Measurements from ENCODE around the gene MAP2K6. TPM values are rescaled to one million over a fixed set of nuclear protein-coding genes. Genes with fewer than 3 reads are reported as not detected.

The MAP2K6 gene
- total RNA-seq, 1 experiment from 2014 or later = 17.7 TPM

DNA sequence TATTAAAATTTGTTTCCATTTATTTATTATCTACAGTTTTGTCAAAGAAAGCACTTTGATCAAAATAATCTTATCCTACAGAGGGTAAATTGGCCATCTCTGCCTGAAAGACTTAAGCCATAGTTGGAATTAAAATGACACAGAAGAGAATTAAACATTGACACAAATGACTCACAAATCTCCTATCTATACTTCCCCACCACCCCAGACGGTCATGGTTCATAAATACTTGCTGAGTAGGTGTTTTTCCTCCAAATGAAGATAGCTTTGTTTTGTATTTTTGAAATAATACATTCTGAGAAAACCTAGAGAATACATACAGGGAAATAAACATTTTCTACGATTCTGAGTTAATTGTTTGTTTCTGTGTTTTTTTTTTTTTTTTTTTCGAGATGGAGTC lies 142.8 kb downstream of the MAP2K6 start:
- no peak overlapping the region for H4K8ac ChIP-seq (replicated peaks; ENCODE audit: insufficient read length, low read depth, low read length)
- no peak overlapping the region for H3K9ac ChIP-seq (ENCODE audit: extremely low read depth, insufficient read length, low read length)
- H3K79me2 ChIP-seq (ENCODE audit: insufficient read depth, low read length) = no peaks in the 10 kb centered on the region
- TF ChIP-seq, protein P1, sequence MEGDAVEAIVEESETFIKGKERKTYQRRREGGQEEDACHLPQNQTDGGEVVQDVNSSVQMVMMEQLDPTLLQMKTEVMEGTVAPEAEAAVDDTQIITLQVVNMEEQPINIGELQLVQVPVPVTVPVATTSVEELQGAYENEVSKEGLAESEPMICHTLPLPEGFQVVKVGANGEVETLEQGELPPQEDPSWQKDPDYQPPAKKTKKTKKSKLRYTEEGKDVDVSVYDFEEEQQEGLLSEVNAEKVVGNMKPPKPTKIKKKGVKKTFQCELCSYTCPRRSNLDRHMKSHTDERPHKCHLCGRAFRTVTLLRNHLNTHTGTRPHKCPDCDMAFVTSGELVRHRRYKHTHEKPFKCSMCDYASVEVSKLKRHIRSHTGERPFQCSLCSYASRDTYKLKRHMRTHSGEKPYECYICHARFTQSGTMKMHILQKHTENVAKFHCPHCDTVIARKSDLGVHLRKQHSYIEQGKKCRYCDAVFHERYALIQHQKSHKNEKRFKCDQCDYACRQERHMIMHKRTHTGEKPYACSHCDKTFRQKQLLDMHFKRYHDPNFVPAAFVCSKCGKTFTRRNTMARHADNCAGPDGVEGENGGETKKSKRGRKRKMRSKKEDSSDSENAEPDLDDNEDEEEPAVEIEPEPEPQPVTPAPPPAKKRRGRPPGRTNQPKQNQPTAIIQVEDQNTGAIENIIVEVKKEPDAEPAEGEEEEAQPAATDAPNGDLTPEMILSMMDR (conservative IDR thresholded peaks at IDR 0.05) = no peak
- no peaks in the 10 kb centered on the region for H4K20me1 ChIP-seq (ENCODE audit: control insufficient read depth, insufficient read depth, insufficient read length)
- H2BK20ac ChIP-seq (ENCODE audit: low read depth, low read length, poor library complexity, severe bottlenecking) = no peak overlapping the region
- H3T11ph ChIP-seq (ENCODE audit: low read length) = no peak overlapping the region
- no peak overlapping the region for H3K18ac ChIP-seq (ENCODE audit: insufficient read length, low read depth, low read length)
- DNase-seq = no peak
- H2BK5ac ChIP-seq (ENCODE audit: insufficient read length, low read length) = no peak overlapping the region
- Mint-ChIP-seq H3K4me3 (no peak overlapping the region), H3K36me3 (ENCODE audit: insufficient read depth in 1 of 3, low read depth in 3 of 3) (peaks cover 8 to 15% (median 13%) of the 10 kb centered on the region in 3 experiments; a peak in 6 of 7 replicates), H3K27ac (no peak overlapping the region), H3K4me1 (no peaks in the 10 kb centered on the region), H3K27me3 (ENCODE audit: low read depth) (no peaks in the 10 kb centered on the region; the same call in 1 of the 2 replicates), H3K9me3 (no peaks in the 10 kb centered on the region; a peak in 1 of 5 replicates)
- no CpG with 5 or more reads among the region's 3 CpGs for WGBS (ENCODE audit: extremely low coverage, insufficient read length, low lambda C conversion rate)
- H4K5ac ChIP-seq (ENCODE audit: insufficient read length, low read depth, low read length) = no peak overlapping the region
- H3K14ac ChIP-seq (ENCODE audit: insufficient read depth, low read length) = no peak overlapping the region
- no peaks in the 10 kb centered on the region for H3K79me1 ChIP-seq (ENCODE audit: insufficient read depth, low read depth, low read length, poor library complexity, severe bottlenecking)
- no peak overlapping the region for H4K91ac ChIP-seq (ENCODE audit: insufficient read length, low read depth, low read length)
- no peak overlapping the region for H2AFZ ChIP-seq (ENCODE audit: low read length)
- no peak overlapping the region for H3K4ac ChIP-seq (ENCODE audit: low read depth, low read length)
- no peak overlapping the region for H3K23ac ChIP-seq (ENCODE audit: insufficient read length, low read depth, low read length)
- no peaks in the 10 kb centered on the region for H3K23me2 ChIP-seq (ENCODE audit: insufficient read length, low read depth, low read length, poor library complexity, severe bottlenecking)
- no peak overlapping the region for H3K4me2 ChIP-seq (ENCODE audit: insufficient read depth, insufficient read length, low read length)
- H3K27me3 ChIP-seq (ENCODE audit: insufficient read depth, low read length) = no peaks in the 10 kb centered on the region
- no peak overlapping the region for H2BK120ac ChIP-seq (ENCODE audit: low read depth, low read length, poor library complexity, severe bottlenecking)
- H3K9me3 ChIP-seq (ENCODE audit: control insufficient read depth, low read depth, low read length) = no peaks in the 10 kb centered on the region
- no peak overlapping the region for H3K56ac ChIP-seq (ENCODE audit: insufficient read length, low read depth, low read length)
- no peak overlapping the region for H2BK15ac ChIP-seq (ENCODE audit: low read depth, low read length)
- no peak overlapping the region for H3K27ac ChIP-seq (ENCODE audit: insufficient read length, low read depth, low read length)
- H2BK12ac ChIP-seq (ENCODE audit: insufficient read length, low read depth, low read length) = no peak overlapping the region
- no peaks in the 10 kb centered on the region for H3K4me1 ChIP-seq (ENCODE audit: insufficient read depth, low read length)
- H2AK5ac ChIP-seq (ENCODE audit: insufficient read length, low read length) = no peak overlapping the region
